ENCODE results near the gene CERCAM.
A peak's percentile ranks its signal among the peaks of the same experiment; 100 is the strongest.

Gene CERCAM, protein sequence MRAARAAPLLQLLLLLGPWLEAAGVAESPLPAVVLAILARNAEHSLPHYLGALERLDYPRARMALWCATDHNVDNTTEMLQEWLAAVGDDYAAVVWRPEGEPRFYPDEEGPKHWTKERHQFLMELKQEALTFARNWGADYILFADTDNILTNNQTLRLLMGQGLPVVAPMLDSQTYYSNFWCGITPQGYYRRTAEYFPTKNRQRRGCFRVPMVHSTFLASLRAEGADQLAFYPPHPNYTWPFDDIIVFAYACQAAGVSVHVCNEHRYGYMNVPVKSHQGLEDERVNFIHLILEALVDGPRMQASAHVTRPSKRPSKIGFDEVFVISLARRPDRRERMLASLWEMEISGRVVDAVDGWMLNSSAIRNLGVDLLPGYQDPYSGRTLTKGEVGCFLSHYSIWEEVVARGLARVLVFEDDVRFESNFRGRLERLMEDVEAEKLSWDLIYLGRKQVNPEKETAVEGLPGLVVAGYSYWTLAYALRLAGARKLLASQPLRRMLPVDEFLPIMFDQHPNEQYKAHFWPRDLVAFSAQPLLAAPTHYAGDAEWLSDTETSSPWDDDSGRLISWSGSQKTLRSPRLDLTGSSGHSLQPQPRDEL

GRCh38 chr9:128420651-128421481, at the start of gene CERCAM:
Gene CERCAM (plus strand): TSS chr9:128420857. CDS start chr9:128420878, 21 bp downstream.
- DNase-seq = peak in 1 of 2 donors; percentile 45

DNA sequence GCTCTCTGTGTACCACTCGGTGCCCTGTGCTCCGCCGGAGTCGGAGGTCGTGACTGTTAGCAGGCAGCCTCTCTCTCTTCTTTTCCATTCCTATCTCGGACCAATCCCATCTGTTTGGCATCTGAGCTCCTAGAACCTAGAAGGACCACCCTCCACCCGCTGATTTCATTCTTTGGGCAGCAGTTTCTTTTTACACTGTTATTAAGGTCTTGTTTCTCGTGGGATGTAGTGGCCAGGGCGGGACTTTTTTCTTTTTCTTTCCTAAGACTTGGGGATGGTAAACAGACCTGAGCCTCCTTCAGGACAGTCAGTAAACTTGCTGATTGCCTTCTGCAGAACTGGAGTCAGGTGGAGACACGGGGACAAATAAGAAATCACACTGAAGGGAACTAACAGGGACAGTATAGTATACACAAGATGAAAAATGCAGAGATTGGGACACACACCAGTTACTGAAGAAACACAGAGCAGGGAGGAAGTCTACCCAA, 49.0 kb upstream of the CERCAM start:
- no peak for DNase-seq

GRCh38 chr9:128372188-128372641, 48.4 kb upstream of the CERCAM start:
- DNase-seq = peak; percentile 52 to 61

DNA sequence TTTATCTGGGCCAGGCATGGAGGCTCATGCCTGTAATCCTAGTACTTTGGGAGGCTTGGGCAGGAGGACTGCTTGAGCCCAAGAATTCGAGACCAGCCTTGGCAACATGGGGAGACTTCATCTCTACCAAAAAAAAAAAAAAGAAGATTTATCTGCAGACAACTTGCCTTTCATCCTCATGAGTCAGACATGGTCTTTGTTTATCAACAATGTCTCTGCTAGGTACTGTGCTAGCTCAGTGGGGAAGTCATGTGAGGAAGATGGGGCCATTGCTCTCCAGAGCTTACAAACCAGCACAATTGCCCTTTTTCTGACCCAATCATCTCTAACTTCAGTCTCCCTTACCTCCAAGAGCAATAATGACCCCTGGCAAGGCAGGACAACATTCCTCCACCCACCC, 47.9 kb upstream of the CERCAM start:
- no peak for DNase-seq

GRCh38 chr9:128374221-128374675, 46.4 kb upstream of the CERCAM start:
- DNase-seq = peak; percentile 92 to 95

DNA sequence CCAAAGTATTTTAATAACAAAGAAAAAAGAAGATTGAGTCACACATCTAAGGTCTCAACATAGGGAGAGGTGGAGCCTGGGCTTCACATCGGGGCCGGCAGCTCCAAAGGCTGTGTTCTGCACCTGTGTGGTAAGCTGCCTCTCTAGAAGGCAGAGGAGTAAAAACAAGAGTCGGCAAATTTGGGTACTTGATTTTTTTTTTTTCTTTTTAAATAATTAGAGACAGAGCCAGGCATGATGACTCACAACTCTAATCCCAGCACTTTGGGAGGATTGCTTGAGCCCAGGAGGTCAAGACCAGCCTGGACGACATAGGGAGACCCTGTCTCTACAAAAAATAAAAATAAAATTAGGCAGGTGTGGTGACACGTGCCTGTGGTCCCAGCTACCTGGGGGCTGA, 44.8 kb upstream of the CERCAM start:
- DNase-seq = no peak

DNA sequence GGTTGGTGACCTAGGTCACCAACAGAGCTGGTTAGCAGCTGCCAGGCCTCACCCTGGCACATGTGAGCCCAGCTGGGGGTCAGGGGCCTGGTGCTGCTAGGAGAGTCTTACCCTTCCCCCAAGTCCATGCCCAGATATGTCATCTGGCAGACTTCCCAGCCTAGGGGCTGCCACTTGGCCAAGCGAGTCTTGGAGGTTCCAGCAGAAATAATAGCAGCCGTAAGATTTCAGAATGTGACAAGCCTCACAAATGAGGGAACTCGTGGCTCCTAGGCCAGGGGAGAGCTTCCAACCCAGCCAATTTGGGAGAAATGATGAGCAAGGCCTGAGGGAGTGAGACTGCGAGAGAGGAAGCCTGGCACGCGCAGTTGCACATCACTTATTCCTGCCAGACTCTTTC, 38.4 kb upstream of the CERCAM start:
- peak; percentile 61 to 67 for DNase-seq

DNA sequence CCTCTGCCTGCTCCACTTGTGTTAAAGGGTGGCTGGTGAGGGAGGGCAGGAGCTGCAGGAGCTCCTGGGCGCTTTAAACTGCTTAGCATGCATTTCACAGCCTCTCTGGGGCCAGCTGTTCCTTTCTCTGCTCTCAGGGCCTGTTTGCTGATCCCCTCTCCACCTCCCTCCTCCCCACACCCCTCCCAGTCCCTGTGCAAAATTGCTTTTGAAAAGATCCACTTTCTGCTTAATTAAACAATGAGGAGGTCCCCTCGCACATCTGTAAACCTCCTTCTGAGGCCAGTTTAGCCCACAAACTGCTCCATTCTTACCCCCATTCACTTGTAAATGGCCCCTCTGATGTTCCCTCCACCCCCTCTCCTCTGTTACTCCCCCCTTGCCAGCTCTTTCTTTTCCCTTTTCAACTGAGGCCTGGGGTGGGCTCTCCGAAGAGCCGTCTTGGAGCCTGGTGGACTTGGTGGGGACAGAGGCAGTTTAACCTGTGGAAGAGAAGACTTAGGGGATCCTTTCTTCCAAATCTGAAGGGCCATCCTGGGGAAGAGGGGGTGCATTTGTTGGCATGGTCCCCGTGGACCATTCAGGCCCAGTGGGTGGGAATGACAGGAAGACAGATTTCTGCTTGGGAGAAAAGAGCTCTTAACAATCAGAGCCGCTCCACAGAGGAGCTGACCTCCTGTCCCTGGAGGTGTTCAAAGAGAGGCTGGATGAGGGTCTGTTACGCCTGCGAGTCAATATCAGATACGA, 37.5 kb upstream of the CERCAM start:
- DNase-seq = peak; percentile 76 to 82

GRCh38 chr9:128383791-128384190, 36.9 kb upstream of the CERCAM start:
- peak; percentile 71 to 76 for DNase-seq

GRCh38 chr9:128384801-128385495, 35.7 kb upstream of the CERCAM start:
- no peak for DNase-seq

GRCh38 chr9:128385496-128386460, 34.9 kb upstream of the CERCAM start:
- no peak for DNase-seq

DNA sequence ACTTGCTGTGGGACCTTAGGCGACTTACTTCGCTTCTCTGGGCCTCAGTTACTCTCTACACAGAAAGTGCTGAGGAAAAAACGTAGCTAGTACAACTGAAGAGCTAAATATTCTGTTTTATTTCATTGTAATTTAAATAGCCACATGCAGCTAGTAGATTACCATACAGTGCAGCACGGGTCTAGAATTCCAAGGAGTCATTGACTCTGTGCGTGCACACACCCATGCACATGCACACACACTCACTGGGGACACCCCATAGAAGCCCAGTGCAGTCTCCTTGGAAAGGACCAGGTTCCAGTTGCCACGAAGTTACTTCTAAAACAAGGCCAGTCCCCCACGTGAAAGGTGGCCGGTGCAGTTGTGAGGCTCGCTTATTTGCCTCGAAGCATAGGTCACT, 32.5 kb upstream of the CERCAM start:
- DNase-seq = no peak

DNA sequence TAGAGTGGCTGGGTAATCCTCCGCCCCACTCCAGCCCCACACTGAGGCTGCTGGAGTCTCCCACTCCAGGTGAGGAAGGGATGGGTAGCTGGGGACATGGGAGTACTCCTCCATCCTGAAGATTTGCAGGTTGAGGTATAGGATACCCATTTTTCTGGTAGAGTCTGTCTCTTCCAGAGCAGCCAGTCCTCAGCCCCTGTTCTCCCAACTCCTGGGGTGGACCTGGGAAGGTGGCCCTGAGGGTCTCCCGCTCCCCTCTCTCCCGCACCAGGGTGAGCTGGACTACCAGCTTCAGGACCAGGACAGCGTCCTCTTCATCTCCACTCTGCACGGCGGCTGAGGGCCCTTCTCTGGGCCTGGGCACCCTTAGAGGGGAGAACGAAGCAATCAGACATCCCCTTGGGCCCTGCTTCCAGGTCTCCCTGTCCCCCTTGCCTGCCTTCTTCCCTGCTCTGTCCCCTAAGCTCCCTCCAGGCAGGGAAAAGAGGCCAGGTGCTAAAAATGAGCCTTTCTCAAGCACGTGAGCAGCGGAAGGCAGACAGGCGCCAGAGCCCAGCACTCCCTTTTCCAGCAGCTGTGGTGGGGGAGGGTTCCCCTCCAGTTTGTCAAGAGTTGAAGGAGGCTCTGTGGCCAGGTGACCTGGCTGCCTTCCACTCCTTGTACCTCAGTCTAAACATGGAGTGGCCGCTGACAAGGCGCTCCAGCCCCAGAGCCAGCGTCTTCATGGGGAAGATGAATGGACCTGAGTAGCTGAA, 31.1 kb upstream of the CERCAM start:
- DNase-seq = no peak

- DNase-seq = peak in 1 of 2 donors; percentile 73
Observed at GRCh38 chr9:128390150-128390812, 30.4 kb upstream of the CERCAM start.

DNA sequence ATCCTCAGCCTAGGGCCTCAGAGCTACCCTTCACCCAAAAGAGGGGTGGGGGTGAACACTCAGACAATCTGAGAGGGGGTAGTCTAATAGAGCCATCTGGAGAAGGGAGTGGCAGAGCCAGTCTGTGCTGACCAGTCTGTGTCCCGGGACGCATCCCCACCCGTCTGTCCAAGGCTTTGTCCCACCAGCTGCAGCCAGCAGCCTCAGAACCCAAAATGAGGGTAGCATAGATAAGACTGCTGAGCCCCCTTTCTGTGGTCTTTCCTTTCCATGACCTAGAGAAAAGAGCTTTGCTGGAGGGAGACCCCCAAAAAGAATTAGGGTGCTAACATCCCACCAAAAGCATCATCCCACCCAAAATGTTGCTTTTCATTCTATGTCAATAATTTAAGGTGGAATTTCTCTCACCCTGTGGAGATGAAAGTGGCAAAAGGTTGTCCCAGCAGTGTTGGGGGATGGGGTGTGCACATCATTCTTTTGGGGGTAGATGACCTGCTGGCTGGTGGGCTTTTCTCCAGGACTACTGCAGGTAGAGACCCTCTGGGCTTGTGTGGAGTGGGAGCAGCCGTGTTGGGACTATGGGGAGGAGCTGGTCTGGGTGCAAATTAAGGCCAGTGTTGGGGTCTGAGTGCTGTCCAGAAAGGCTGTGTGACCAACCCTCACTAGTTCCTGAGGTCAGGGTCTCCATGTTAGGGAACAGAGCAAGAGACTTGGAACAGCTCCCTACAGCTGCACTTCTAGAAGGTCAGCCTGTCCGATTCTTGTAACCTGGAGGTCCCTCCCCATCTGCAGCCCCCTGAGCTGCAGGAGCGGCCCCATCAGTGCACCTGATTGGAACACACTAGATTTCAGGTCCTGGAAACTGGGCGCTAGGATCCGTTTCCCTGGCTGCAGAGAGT, 29.6 kb upstream of the CERCAM start:
- peak in 1 of 2 donors; percentile 73 for DNase-seq

DNA sequence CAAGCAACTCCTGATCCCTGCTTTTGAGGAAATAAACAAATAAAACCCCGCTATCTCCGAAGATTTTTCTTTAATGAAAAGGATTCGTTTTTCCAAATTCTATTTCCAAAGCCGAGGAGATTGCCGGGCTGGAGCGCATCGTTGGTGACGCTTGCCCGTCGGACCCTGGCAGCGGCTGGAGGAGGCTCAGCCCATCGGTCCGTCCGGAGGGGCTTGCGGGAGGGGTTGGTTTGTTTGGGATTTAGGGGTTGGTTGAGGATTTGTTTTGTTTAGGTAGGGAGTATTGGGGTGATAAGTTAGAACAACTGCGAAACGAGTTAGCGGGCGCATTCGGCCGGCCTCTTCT, 28.7 kb upstream of the CERCAM start:
- DNase-seq = no peak

DNA sequence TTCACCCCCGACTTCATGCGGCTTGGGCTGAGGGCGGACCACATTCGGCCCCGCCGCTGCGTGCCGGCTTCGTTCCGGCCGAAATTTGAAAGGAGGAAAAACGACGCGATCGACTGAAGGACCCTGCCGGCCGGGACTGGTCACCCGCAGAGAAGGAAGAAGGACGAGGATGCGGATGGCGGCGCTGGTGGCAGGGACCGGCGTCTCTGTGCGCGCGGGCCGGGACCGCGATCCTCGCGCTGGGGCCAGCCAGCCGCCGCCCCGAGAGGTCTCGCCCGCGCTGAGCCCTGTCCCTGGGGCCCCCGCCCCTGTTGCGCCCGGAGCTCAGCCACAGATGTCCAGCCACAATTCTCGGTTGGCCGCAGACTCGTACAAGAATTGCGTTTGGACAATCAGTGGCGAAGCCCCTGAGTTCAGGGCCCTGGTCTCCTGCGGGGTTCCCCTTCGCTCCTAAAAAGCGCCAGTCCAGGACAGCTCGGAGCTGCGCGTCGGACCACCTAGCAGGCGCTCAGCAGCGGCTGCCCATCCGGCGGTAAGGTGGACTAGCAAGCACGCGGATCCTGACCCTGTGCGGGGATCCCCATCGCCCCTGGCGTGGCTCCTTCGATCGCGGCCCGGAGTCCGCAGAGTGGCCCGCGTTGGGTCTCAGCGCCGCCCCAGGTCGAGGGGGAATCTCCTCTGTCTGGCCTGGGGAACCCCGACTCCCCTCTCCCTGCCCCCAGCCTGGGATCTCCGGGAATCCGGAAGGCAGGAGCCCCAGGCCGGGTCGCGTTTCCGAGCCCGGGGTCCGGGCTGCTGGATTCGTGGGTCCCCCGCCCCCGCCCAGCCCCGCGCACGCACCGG, 28.1 kb upstream of the CERCAM start:
- no peak for DNase-seq

Measured in hippocampal formation (tissue), 2 donors.